NCI-H1436 treated with DMSO at 0.1 percent for 48 hours (cell line): ENCODE measurements around the gene ABCA12.

ENCODE experiments used
- DNase-seq: peaks from one replicate; lab custom pipeline; 2025; lab: John Stamatoyannopoulos, UW

Gene ABCA12

GRCh38 chr2:215136669-215137328 lies 1.6 kb downstream of the ABCA12 start:
- DNase-seq = no peak

- DNase-seq = no peak
Measured at GRCh38 chr2:215120401-215120800, 18.0 kb downstream of the ABCA12 start.

- DNase-seq = no peak
Measured at GRCh38 chr2:215119847-215120246, 18.6 kb downstream of the ABCA12 start.

DNA sequence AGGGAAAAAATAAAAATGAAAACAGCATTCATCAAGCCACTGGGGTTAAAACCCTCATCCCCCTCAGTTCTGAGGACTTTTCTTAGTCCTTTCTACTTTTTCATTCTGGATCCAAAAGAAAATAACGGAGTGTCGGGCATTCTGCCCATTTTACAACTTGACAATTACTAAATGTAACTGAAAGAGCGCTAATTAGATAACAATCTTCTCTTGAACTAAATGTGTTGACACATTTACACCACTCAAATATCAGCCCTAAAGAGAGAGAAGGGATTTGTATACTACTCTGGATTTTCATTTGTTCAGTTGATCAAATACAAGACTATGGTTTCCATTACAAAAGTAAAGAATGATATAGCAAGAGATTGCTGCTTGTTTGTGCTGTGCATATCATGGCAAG lies 27.5 kb downstream of the ABCA12 start:
- no peak for DNase-seq

GRCh38 chr2:215107216-215108056 lies 31.0 kb downstream of the ABCA12 start:
- DNase-seq = no peak

- DNase-seq = no peak
Measured at GRCh38 chr2:215105607-215106354, 32.6 kb downstream of the ABCA12 start.

DNA sequence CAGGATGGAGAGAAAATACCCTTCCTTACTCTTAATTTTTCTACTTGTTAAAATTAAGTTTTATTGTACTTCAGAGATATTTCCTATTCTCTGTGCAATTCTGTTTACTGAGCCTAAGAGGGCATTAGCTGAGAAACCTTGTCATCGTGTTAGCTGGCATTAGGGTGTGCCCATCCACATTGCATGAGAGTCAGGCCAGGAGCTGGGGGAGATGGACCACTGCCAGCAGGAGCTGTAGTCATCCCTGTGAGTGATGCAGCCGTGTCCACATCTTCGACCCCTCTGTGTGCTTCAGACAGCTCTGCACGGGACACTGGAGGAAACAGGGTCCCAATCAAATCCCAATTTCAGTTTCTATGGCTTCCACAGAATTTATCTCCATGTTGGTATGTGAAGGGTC lies 34.2 kb downstream of the ABCA12 start:
- DNase-seq = no peak

DNA sequence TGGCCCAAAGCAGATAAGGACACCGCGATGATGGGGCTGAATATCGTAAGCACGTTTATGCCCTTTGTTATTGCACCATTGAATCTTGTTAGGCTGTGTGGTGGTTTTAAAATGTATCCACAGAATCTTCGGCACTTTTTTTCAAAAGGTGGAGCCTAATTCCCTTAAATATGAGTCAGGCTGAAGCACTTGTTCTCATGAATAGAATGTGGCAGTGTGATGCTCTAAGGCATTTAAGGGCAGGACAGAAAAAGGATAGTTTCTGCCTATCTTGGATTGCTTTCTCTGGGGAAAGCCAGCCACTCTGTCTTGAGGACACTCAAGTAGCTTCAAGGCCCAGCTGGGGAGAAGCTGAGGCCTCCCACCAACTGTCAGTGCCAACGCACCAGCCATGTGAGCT lies 39.6 kb downstream of the ABCA12 start:
- DNase-seq = no peak

GRCh38 chr2:215084080-215084479 lies 54.3 kb downstream of the ABCA12 start:
- no peak for DNase-seq

DNA sequence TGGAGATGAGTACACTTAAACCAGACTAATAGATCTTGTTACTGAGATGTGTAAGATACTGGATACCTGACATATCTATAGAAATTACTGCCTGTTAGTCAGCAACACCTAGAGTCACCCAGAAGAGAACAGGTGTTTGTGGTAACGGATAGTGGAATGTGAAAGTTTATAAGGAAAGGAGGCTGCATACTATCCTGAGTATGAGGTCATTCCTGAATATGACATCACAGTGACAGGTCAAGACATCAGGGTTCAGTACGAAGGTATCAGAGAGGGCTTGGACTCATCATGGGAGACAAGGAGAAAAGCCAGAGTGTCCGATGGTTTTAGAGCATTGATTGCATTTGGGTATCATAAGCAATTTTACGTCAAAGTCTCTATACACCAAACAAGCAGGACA lies 55.3 kb downstream of the ABCA12 start:
- no peak for DNase-seq

DNA sequence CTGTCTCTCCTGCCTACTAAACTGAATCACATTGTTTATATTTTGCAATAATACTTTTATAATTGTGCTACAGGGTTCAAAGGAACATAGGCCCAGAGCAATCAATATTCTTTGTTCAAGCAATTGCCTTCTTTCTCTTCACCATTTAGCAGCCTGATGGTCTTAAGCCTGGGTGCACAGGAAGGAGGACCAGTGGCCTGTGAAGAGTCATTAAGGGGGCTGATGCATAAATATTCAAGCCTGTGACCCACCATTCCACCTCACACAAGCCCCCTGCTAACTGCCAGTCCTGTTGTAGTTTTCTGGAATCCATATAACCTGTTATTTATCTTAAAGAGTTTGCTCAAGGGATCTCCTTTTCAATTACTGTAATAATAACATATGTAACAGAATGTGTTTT lies 56.0 kb downstream of the ABCA12 start:
- DNase-seq = no peak

DNA sequence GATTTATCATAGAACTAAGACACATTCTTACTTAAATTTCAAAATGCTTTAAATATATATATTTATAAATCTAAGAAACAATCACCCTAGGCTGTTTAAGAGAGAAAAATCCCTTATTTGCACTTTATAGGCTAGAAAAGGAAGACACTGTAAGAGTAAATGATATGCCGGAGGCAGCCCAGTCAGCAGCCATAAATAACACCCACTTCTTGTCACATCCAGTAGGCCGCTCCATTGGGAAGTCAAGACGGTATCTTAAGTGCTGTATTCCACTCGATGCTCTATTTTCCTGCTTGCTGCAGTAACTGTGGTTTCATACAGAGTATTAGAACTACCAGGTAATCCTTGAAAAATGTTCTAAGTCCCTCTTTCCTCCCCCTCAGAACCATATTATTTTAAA lies 57.9 kb downstream of the ABCA12 start:
- DNase-seq = no peak

DNA sequence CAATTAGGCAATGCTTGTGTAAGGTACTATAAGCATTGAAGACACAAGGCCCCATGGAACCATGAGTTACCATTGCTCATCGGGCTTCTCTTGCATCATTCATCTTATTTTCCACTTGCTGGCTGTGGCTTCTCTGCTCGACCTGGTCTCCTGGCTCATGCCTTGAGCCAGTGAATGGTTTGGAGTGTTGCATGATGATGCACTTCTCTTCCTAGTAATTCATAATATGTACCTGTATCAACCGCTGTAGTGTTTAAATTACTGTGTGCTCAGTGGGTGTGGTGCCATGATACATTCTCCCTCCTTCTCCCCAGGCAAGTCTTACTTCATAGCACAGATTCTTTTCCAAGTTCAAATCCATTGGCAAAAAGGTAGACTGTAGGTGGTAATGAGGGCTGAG lies 66.8 kb downstream of the ABCA12 start:
- DNase-seq = no peak

GRCh38 chr2:215068399-215068798 lies 70.0 kb downstream of the ABCA12 start:
- no peak for DNase-seq

DNA sequence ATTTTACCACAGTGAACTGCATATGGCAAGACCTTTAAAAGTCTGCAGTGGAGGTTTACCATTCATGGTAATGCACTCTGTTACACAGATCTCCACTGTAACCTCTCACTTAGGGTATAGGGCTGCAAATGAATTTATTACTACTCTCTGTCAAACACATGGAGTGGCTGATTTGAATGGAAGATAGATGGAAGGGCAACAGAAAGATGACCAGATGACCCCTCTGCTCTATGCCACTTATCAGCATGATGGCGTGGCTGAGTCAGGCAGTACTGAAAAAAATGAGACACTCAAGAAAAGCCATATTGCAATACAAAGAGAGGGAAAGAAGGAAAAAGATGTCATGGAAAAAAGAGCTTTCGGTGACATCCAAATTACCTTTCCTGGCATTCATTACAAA lies 72.3 kb downstream of the ABCA12 start:
- no peak for DNase-seq

DNA sequence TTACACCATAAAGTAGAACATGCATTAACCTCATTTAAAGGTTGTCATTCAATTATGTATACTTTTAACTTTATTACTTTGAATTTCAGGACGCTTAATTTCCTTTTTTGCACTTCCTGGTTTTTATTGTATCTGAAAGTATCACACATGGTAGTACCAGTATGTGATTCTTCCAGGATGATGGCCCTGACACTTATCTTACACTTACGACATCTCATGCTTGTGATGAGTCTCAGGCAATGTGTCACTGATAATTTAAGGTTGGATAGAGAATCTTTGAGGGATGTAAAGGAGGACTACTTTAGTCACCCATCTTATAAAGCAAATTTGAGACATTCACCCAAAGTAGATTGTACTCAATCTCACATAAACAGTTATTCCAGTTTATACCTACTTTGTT lies 74.9 kb downstream of the ABCA12 start:
- no peak for DNase-seq

DNA sequence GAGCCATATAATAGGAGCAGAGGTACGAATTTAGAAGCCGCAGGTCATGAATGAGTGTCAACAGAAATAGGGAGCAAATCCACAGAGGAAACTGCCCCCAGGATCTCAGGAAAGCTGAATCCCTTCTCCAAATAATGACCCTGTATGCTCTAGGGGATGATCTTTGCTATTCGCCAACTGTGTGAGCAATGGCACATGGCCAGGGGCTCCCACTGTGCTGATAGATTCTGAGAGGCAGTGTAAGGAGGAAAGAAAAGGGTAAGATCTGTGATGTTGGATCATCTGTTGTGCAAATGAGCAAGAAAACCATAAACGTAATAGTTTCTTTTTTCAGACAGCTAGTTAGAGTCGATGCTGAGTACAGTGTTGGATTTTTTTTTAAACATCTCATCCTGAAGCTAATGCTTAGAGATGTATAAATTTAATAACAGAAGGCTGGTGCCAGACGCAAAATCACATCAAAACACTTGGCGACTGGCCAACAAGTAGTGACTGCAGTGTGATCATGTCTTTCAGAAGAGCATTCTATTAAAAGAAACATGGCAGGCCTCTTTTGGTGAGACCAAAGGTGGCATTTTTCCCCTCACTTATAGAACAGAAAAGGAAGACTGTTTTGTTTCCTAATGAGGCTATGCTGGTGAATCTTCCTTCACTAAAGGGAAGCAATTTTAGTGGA lies 77.4 kb downstream of the ABCA12 start:
- DNase-seq = no peak

DNA sequence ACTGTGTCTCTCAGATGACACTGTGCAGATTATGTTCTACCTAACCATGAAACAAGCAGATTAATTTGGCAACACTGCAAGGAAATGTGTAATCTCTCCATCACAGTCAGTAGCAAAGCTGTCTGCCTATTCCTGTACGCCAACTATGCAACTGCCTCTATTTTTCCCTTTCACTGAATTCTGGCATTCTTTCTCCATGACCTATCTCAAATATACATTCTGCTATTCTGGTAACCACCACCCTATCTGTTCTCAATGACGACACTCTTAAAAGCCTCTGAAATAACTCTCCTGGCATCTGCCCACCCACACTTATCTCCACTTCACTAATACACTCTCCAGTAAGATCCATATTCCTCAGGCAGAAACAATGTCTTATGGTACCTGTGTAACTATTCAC lies 78.7 kb downstream of the ABCA12 start:
- no peak for DNase-seq

GRCh38 chr2:215055891-215056290 lies 82.5 kb downstream of the ABCA12 start:
- DNase-seq = no peak

DNA sequence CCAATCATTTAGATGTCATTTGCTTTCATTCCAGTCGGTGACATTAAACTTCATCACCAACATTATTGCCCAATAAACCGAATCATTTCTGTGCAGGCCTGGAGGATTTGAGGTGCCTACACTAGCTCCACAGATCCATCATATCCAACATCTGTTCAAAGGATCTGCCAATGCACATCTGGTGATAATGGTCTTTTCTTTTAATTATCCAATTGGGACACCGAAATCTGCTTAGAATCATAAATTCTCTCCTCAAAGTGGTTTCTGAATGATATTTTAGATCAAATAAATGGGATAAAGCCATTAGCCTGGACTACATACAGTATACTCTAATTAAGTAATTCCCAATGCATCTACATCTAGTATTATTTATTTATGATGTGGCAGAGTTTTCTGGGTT lies 85.6 kb downstream of the ABCA12 start:
- DNase-seq = no peak

DNA sequence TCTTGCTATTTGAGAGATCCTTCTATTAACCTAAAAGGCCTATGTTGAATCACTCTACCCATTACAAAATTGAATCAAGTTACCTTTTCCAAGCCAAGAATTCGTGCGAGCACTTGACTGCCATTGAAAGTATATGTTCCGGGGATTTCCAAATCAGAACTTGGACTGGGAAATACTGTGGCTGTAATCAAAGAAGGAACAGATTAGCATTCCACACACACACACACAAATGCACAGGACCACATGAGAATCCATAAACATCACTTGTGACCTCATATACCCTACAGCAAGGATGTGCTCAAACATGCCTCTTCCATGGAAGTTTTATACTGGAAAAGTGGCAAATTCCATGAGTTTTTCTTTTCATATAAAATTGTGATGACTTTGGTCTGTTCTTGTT lies 86.0 kb downstream of the ABCA12 start:
- no peak for DNase-seq

DNA sequence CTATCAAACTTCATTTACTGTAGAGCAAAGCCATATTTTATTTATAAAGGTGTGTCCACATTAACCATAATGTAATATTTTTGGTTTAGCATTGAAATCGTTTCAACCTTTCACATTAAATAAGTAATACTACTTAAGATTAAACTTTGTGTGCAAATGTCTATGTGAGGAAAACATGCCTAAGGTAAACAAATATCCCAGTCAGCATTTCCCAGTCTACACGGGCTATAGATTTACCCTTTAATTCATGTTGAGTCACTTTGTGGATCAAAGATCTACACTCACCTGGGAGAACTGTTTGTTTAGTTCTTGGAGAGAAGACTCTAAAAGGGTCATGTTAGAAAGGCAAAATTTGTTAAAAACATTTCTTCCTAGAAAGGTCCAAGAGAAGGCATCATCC lies 89.1 kb downstream of the ABCA12 start:
- no peak for DNase-seq
